GM12878 (cell line): Measurements from ENCODE around the gene SDK2. TPM values are rescaled to one million over a fixed set of nuclear protein-coding genes. Genes with fewer than 3 reads are reported as not detected.

Experiments used
- ATF2 ChIP-seq: IDR thresholded peaks from 2 replicates; pipeline ENCODE4 v1.6.1; 2012; ENCODE audit warnings: low read length, inconsistent platforms
- ATF7 ChIP-seq: fragments of 450-650 bp; IDR thresholded peaks from 2 replicates; pipeline ENCODE4 v1.6.1; 2016; ENCODE audit warnings: low read depth, mild to moderate bottlenecking
- CUX1 ChIP-seq: IDR thresholded peaks from 2 replicates; pipeline ENCODE4 v1.6.1; 2012; ENCODE audit warnings: improper control_type of control experiment, low read depth, low read length; ENCODE audit not compliant: insufficient replicate concordance
- LARP7 ChIP-seq: fragments of 450-650 bp; IDR thresholded peaks from 2 replicates; pipeline ENCODE4 v1.6.1; 2017; ENCODE audit warnings: mild to moderate bottlenecking
- NBN ChIP-seq: fragments of 450-650 bp; IDR thresholded peaks from 2 replicates; pipeline ENCODE4 v1.6.1; 2016
- NFYB ChIP-seq: IDR thresholded peaks from 2 replicates; pipeline ENCODE4 v1.6.1; 2011; ENCODE audit warnings: low read depth, mild to moderate bottlenecking, low read length, improper control_type of control experiment, moderate library complexity; ENCODE audit not compliant: insufficient read depth
- RELB ChIP-seq: fragments of 450-650 bp; IDR thresholded peaks from 2 replicates; pipeline ENCODE4 v1.6.1; 2017; ENCODE audit warnings: low read depth, mild to moderate bottlenecking, moderate library complexity
- SREBF1 ChIP-seq: IDR thresholded peaks from 2 replicates; pipeline ENCODE4 v1.6.1; 2012; ENCODE audit warnings: mild to moderate bottlenecking, low read length
- STAT1 ChIP-seq: fragments of 450-650 bp; conservative IDR thresholded peaks from 2 replicates; pipeline ENCODE4 v1.6.1; 2014; ENCODE audit warnings: antibody characterized with exemption, mild to moderate bottlenecking
- STAT3 ChIP-seq: IDR thresholded peaks from 2 replicates; pipeline ENCODE4 v1.6.1; 2011; ENCODE audit warnings: low read depth, low read length, improper control_type of control experiment
- ZBED1 ChIP-seq: IDR thresholded peaks from 2 replicates; pipeline ENCODE4 v1.6.1; 2016; ENCODE audit warnings: borderline replicate concordance
- ZNF207 ChIP-seq: fragments of 450-650 bp; IDR thresholded peaks from 2 replicates; pipeline ENCODE4 v1.6.1; 2014; ENCODE audit warnings: antibody characterized with exemption, mild to moderate bottlenecking, borderline replicate concordance
- polyA plus RNA-seq, 11 experiments: library from polyadenylated mRNA; depleted of rRNA in 4 of 11; unstranded in 6 of 11; stranded (reverse) in 5 of 11; fragments of >200 nt; fragmentation: Nextera tagmentation in 4 of 11; fragmentation: Illumina TruSeq in 1 of 11; extraction: Ambion mirVana in 4 of 11; extraction: Trizol in 1 of 11; gene quantifications; 1 replicate in 1 of 11; 2 replicates in 10 of 11; pipeline versions ENCODE4 v1.2.1 to v1.2.3, GENCODE V29; 2011 to 2016; ENCODE audit warnings: inconsistent platforms in 2 of 11, missing spikeins in 2 of 11, low read depth in 1 of 11
- total RNA-seq, 4 experiments: library from RNA; depleted of rRNA in 3 of 4; stranded (reverse); fragments of >200 nt in 3 of 4; fragmentation: Illumina TruSeq in 1 of 4; extraction: Trizol in 1 of 4; gene quantifications; 2 replicates each; pipeline versions ENCODE4 v1.2.1 to v1.2.3, GENCODE V29; 2013 to 2021
- TF ChIP-seq, protein P1 (sequence below): IDR thresholded peaks from 2 replicates; pipeline ENCODE4 v1.6.1; 2012; ENCODE audit warnings: mild to moderate bottlenecking, low read depth, low read length
- TF ChIP-seq, protein P2 (sequence below): IDR thresholded peaks from 2 replicates; pipeline ENCODE4 v1.6.1; 2011; ENCODE audit warnings: low read depth, low read length, improper control_type of control experiment, borderline replicate concordance

Gene SDK2
- total and polyA plus RNA-seq, 10 of the 15 experiments (the other 5 are each of a cell fraction or from before 2014, with no cell fraction given): 0.03 to 0.08 (median 0.03) TPM; not detected in 7

- TF ChIP-seq CUX1: no peak
- no peak for TF ChIP-seq NBN
- TF ChIP-seq ZNF207: no peak
- TF ChIP-seq LARP7: no peak
- TF ChIP-seq, protein P1, sequence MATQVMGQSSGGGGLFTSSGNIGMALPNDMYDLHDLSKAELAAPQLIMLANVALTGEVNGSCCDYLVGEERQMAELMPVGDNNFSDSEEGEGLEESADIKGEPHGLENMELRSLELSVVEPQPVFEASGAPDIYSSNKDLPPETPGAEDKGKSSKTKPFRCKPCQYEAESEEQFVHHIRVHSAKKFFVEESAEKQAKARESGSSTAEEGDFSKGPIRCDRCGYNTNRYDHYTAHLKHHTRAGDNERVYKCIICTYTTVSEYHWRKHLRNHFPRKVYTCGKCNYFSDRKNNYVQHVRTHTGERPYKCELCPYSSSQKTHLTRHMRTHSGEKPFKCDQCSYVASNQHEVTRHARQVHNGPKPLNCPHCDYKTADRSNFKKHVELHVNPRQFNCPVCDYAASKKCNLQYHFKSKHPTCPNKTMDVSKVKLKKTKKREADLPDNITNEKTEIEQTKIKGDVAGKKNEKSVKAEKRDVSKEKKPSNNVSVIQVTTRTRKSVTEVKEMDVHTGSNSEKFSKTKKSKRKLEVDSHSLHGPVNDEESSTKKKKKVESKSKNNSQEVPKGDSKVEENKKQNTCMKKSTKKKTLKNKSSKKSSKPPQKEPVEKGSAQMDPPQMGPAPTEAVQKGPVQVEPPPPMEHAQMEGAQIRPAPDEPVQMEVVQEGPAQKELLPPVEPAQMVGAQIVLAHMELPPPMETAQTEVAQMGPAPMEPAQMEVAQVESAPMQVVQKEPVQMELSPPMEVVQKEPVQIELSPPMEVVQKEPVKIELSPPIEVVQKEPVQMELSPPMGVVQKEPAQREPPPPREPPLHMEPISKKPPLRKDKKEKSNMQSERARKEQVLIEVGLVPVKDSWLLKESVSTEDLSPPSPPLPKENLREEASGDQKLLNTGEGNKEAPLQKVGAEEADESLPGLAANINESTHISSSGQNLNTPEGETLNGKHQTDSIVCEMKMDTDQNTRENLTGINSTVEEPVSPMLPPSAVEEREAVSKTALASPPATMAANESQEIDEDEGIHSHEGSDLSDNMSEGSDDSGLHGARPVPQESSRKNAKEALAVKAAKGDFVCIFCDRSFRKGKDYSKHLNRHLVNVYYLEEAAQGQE: no peak
- no peak for TF ChIP-seq NFYB
- TF ChIP-seq, protein P2, sequence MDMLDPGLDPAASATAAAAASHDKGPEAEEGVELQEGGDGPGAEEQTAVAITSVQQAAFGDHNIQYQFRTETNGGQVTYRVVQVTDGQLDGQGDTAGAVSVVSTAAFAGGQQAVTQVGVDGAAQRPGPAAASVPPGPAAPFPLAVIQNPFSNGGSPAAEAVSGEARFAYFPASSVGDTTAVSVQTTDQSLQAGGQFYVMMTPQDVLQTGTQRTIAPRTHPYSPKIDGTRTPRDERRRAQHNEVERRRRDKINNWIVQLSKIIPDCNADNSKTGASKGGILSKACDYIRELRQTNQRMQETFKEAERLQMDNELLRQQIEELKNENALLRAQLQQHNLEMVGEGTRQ: no peak
- no peak for TF ChIP-seq ZBED1
- TF ChIP-seq STAT1: no peak
- no peak for TF ChIP-seq ATF2
- no peak for TF ChIP-seq SREBF1
- no peak for TF ChIP-seq STAT3
- no peak for TF ChIP-seq RELB
- TF ChIP-seq ATF7: no peak
These were observed 35.2 kb upstream of the SDK2 start (continued) for GRCh38 chr17:73679476-73679875.
